CD4-positive, alpha-beta T cell treated with Interleukin-10 for 1 hour (primary cell): ENCODE measurements around the gene KRTAP5-6.
"Not testable (repeated sequence)": the region's sequence is repeated elsewhere in the genome, so short reads cannot be mapped to it uniquely, and the experiment has no call there.

Source experiments
- DNase-seq: peaks from one replicate; pipeline ENCODE4 v3.0.0-alpha.2; 2020

Gene KRTAP5-6

GRCh38 chr11:1684886-1685874 lies 11.8 kb upstream of the KRTAP5-6 start:
- DNase-seq = not testable (repeated sequence)

- DNase-seq = not testable (repeated sequence)
Measured at GRCh38 chr11:1686220-1686619, 10.8 kb upstream of the KRTAP5-6 start.

GRCh38 chr11:1688336-1688947 lies 8.6 kb upstream of the KRTAP5-6 start:
- DNase-seq = not testable (repeated sequence)

GRCh38 chr11:1689250-1690166 lies 7.5 kb upstream of the KRTAP5-6 start:
- DNase-seq = not testable (repeated sequence)

- no peak for DNase-seq
Measured at GRCh38 chr11:1690167-1691025, 6.6 kb upstream of the KRTAP5-6 start.

GRCh38 chr11:1691026-1691877 lies 5.7 kb upstream of the KRTAP5-6 start:
- no peak for DNase-seq

GRCh38 chr11:1691878-1692707 lies 4.9 kb upstream of the KRTAP5-6 start:
- DNase-seq = no peak

GRCh38 chr11:1692708-1693326 lies 4.2 kb upstream of the KRTAP5-6 start:
- no peak for DNase-seq

GRCh38 chr11:1693327-1694063 lies 3.5 kb upstream of the KRTAP5-6 start:
- peak; percentile 65 for DNase-seq

GRCh38 chr11:1694064-1694845 lies 2.7 kb upstream of the KRTAP5-6 start:
- DNase-seq = peak; percentile 80

- no peak for DNase-seq
Measured at GRCh38 chr11:1694846-1695547, 2.0 kb upstream of the KRTAP5-6 start.

- no peak for DNase-seq
Measured at GRCh38 chr11:1695548-1696108, 1.4 kb upstream of the KRTAP5-6 start.

- DNase-seq = no peak
Measured at GRCh38 chr11:1699771-1700170, 2.8 kb downstream of the KRTAP5-6 start.

- DNase-seq = no peak
Measured at GRCh38 chr11:1701091-1701807, 4.3 kb downstream of the KRTAP5-6 start.

- no peak for DNase-seq
Measured at GRCh38 chr11:1702506-1702905, 5.5 kb downstream of the KRTAP5-6 start.

GRCh38 chr11:1703146-1703545 lies 6.2 kb downstream of the KRTAP5-6 start:
- no peak for DNase-seq
